Lower leg skin (tissue), 4 donors: Measurements from ENCODE around the gene PLEKHN1. TPM values are rescaled to one million over a fixed set of nuclear protein-coding genes. Genes with fewer than 3 reads are reported as not detected.

Source experiments
- DNase-seq, 2 donors: peaks; one replicate each; pipeline ENCODE4 v3.0.0-alpha.2; 2019; ENCODE audit warnings: low spot score in 2 of 2
- H3K4me3 ChIP-seq: fragments of 200-600 bp; sonication (generic); 2 replicates; pipeline ENCODE4 v1.5.1; 2017; ENCODE audit warnings: mild to moderate bottlenecking, low read depth; ENCODE audit not compliant: poor library complexity, severe bottlenecking
- POLR2A ChIP-seq, 2 donors: fragments of 450-650 bp; IDR thresholded peaks; one replicate each; pipeline ENCODE4 v1.6.1; 2016 to 2017; ENCODE audit warnings: antibody characterized with exemption in 2 of 2, mild to moderate bottlenecking in 1 of 2, moderate library complexity in 1 of 2
- WGBS, 2 donors: methylation state at CpG; one replicate each; pipeline ENCODE4 v1.1.5; 2018; 5-methylcytosine and 5-hydroxymethylcytosine counted together
- intact Hi-C: fragments of 100-400 bp; cut with DNase I; formaldehyde crosslinking; loops from one replicate; pipeline ENCODE4 v1.15.0; 2023; ENCODE audit warnings: low total_unique reads
- total RNA-seq, 4 donors: library from RNA; depleted of rRNA; stranded (reverse); fragments of >200 nt; gene quantifications; one replicate each; pipeline ENCODE4 v1.1.0, GENCODE V29; 2016
- TF ChIP-seq, protein P1 (sequence below), 3 donors: fragments of 450-650 bp; IDR thresholded peaks; one replicate each; pipeline ENCODE4 v1.5.1; 2016; ENCODE audit warnings: antibody characterized with exemption in 3 of 3, mild to moderate bottlenecking in 3 of 3, moderate library complexity in 2 of 3

Gene PLEKHN1
- total RNA-seq, 4 donors from 2014 or later: 38.7 to 109 (median 45.3) TPM

DNA sequence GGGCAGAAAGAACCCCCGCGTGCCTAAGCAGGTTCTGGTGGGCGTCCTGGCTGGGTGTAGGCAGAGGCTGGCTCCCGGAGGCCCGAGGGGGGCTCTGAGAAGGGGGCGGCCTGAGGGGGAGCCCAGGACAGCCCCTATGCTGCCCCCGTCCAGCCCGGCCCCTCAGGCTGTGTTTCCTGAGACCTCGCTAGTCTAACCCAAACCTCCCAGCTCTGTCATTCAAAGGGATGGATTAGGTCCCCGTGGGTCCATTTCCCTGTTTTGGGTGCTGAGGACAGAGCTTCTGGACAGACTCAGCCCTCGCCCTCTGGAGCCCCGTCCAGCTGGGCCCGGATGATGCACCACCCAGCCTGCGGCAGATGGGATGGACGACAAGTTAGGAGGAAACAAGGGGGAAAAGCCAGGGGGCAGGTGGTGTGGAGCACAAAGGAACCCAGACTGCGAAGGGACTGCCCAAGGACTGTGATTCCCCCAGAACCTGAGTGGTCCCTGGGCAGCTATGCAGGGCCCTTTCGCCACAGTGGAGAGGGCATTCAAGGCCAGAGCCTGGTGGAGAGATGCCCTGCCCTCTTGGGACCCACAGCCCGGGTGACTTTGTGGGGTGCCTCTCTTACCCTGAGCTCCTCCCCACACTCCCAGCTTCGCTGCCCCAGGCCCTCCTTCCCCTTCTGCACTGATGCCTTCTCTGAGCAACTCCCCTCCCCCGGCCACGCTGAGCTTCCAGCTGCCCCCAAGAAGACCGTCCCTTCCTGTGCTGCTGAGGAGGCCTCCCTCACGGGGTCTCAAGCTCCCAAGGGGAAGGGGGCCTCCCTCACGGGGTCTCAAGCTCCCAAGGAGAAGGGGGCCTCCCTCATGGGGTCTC, 30.8 kb downstream of the PLEKHN1 start:
- 45 to 53% methylated on average over 17 to 23 of the region's 24 CpGs for WGBS, 2 donors
- no peak for TF ChIP-seq POLR2A (IDR thresholded peaks at IDR 0.05)
- TF ChIP-seq, protein P1, sequence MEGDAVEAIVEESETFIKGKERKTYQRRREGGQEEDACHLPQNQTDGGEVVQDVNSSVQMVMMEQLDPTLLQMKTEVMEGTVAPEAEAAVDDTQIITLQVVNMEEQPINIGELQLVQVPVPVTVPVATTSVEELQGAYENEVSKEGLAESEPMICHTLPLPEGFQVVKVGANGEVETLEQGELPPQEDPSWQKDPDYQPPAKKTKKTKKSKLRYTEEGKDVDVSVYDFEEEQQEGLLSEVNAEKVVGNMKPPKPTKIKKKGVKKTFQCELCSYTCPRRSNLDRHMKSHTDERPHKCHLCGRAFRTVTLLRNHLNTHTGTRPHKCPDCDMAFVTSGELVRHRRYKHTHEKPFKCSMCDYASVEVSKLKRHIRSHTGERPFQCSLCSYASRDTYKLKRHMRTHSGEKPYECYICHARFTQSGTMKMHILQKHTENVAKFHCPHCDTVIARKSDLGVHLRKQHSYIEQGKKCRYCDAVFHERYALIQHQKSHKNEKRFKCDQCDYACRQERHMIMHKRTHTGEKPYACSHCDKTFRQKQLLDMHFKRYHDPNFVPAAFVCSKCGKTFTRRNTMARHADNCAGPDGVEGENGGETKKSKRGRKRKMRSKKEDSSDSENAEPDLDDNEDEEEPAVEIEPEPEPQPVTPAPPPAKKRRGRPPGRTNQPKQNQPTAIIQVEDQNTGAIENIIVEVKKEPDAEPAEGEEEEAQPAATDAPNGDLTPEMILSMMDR (IDR thresholded peaks at IDR 0.05): no peak
- no peak overlapping the region for H3K4me3 ChIP-seq
- intact Hi-C loops: no loop called here
- peak in 1 of 2 donors; percentile 87 for DNase-seq

DNA sequence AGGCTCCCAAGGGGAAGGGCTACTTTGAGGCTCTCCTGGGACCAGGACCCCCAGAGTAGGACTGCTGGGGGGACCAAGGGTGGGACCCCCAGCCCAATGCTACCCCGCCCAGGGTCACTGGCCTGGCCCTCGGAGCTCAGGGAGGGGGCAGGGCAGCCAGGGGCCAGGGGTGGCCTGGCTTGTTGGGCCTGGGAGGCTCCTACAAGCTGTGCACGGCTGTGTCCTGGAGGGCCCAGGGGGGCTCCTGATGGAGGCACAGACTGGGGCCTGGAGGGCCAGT, 31.4 kb downstream of the PLEKHN1 start:
- no peak overlapping the region for H3K4me3 ChIP-seq
- DNase-seq: no peak
- TF ChIP-seq, protein P1 (IDR thresholded peaks at IDR 0.05): no peak
- TF ChIP-seq POLR2A (IDR thresholded peaks at IDR 0.05): no peak
- 70% methylated on average over 3 of the region's 3 CpGs; no CpG with 5 or more reads in 1 of the 2 donors for WGBS, 2 donors
- intact Hi-C loops: no loop called here

DNA sequence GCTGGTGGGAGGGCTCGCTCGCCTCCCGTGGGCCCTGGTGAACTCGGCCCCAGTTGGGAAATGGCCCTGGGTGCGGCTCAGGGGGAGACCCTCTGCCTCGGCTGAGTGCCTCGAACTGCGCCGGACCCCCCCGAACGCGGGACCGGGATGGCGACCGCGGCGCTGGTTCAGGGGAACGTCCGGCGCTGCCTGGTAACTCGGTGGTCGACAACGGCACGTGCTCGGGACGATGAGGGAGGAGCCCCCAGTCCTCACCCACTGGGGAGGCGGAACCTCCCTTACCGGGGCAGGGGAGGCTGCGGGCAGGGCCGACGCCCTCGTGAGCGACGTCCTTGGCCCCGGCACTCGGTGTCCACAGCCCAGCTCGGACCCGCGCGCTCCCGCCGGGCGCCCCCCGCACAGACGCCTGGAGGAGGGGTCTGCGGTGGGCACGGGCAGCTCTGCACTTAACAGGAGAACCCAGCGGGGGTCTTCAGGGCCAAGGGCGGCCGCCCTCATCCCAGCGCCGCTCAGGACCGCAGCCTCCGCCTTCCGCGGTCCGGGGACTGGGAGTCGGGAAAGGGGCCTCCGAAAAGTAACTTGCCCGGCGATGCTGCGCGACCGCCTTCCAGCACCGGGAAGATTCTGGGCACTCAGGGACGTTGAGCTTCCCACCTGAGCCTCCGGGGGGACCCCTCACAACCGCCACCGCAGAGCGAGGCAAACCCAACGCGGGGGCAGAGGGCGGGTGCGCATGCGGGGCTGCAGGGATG, 31.9 kb downstream of the PLEKHN1 start:
- TF ChIP-seq, protein P1 (IDR thresholded peaks at IDR 0.05): no peak
- no peak for TF ChIP-seq POLR2A (IDR thresholded peaks at IDR 0.05)
- H3K4me3 ChIP-seq: no peak overlapping the region
- intact Hi-C loops: no loop called here
- DNase-seq: no peak
- WGBS, 2 donors: 19 to 47% methylated on average over 41 to 46 of the region's 75 CpGs

DNA sequence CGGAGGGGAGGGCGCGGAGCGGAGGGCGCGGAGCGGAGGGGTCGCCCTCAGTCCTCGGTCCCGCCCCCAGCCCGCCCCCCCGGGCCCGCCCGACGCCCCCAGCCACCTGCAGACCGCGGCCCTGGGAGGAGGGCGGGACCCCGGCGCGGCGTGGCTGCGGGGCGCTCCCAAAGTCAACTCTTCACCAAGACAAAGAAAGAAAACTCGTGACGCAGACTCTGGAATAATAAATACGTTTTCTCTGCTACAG, 32.4 kb downstream of the PLEKHN1 start:
- TF ChIP-seq, protein P1 (IDR thresholded peaks at IDR 0.05): no peak
- TF ChIP-seq POLR2A (IDR thresholded peaks at IDR 0.05): no peak
- intact Hi-C loops: no loop called here
- H3K4me3 ChIP-seq: peak overlapping the region; percentile 14
- WGBS, 2 donors: 0% methylated on average over 5 to 6 of the region's 27 CpGs
- peak in 1 of 2 donors; percentile 89 for DNase-seq

DNA sequence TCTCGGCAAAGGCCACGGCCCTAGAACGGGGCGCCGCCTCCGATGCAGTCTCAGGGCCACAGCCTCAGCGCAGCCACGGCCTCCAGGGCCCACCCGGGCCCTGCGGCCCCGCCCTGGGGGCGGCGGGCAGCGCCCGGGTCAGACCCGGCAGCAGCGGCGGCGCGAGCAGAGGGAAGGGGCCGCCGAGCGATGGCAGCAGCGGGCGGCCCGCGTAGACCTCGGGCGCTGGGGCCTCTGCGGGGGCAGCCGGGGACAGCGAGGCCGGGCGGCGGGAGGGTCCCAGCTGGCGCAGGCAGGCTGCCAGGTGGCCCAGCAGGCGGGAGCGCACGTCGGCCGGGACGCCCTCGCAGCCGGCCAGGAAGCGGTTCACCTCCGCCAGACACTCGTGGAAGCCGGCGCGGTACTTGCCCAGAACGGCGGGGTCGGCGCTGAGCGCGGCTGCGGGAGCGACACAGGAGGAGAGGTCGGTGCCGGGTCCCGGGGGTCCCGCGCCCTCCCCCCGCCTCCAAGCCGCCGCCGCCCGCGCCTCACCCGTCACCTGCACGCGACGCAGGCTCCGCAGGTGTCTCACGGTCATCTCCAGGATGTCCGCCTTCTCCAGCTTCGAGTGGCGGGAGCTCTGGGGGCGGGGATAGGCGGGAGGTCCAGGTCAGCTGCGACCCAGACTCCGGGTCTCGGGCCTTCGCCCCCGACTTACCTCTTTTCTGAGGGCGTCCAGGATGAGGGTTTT, 32.9 kb downstream of the PLEKHN1 start:
- TF ChIP-seq POLR2A (IDR thresholded peaks at IDR 0.05): no peak
- TF ChIP-seq, protein P1 (IDR thresholded peaks at IDR 0.05): no peak
- peak overlapping the region; percentile 14 for H3K4me3 ChIP-seq
- peak in 1 of 2 donors; percentile 85 for DNase-seq
- WGBS, 2 donors: 0 to 1% methylated on average over 15 to 52 of the region's 86 CpGs
- intact Hi-C loops: no loop called here
